H1 (cell line): ENCODE measurements around the gene IFNG-AS1. TPM values are rescaled to one million over a fixed set of nuclear protein-coding genes. Genes with fewer than 3 reads are reported as not detected.

Experiments used
- ATF3 ChIP-seq: IDR thresholded peaks from 2 replicates; pipeline ENCODE4 v1.6.1; 2011; ENCODE audit warnings: low read depth, mild to moderate bottlenecking, low read length; ENCODE audit not compliant: insufficient read depth
- HDAC2 ChIP-seq, 2 experiments: fragments of 300-600 bp in 1 of 2; sonication (generic) in 1 of 2; IDR thresholded peaks; 2 replicates each; pipeline ENCODE4 v1.6.1; 2011 to 2012; ENCODE audit warnings: low read depth in 2 of 2, low read length in 2 of 2, mild to moderate bottlenecking in 2 of 2, moderate library complexity in 2 of 2, borderline replicate concordance in 1 of 2, inconsistent platforms in 1 of 2
- HDAC6 ChIP-seq: IDR thresholded peaks from one replicate; pipeline ENCODE4 v1.7.1; 2012; ENCODE audit warnings: low read depth, mild to moderate bottlenecking, inconsistent platforms, low read length, moderate library complexity
- PHF8 ChIP-seq: fragments of 200-600 bp; sonication (generic); conservative IDR thresholded peaks from 2 replicates; pipeline ENCODE4 v1.7.1; 2012; ENCODE audit warnings: low read depth, mild to moderate bottlenecking, inconsistent platforms, low read length, moderate library complexity
- RFX5 ChIP-seq: IDR thresholded peaks from 2 replicates; pipeline ENCODE4 v1.6.1; 2011; ENCODE audit warnings: low read depth, low read length, improper control_type of control experiment, borderline replicate concordance
- TEAD4 ChIP-seq: IDR thresholded peaks from 2 replicates; pipeline ENCODE4 v1.6.1; 2012; ENCODE audit warnings: low read depth, low read length, inconsistent platforms, mixed read lengths
- polyA plus RNA-seq, 7 experiments: library from polyadenylated mRNA; depleted of rRNA in 3 of 7; stranded (reverse) in 5 of 7; unstranded in 2 of 7; fragments of >200 nt in 5 of 7; fragments of 200-250 nt in 2 of 7; gene quantifications; 1 replicate in 5 of 7; 2 replicates in 1 of 7; 4 replicates in 1 of 7; pipeline versions ENCODE4 v1.2.1 to v1.2.3, GENCODE V29; 2011 to 2013; ENCODE audit warnings: missing spikeins in 2 of 7, mixed read lengths in 2 of 7
- total RNA-seq: library from RNA; stranded (reverse); fragmentation: NEBNext Ultra II Directional; extraction: Animal tissue kit (Norgen Biotek cat#: 25700); gene quantifications from 2 replicates; pipeline ENCODE4 v1.2.1, GENCODE V29; 2021
- TF ChIP-seq, protein P1 (sequence below): fragments of 300-600 bp; sonication (generic); IDR thresholded peaks from 2 replicates; pipeline ENCODE4 v1.7.1; 2012; ENCODE audit warnings: low read length, moderate library complexity, mild to moderate bottlenecking, inconsistent platforms; ENCODE audit not compliant: insufficient replicate concordance

IFNG-AS1 gene
- total and polyA plus RNA-seq, 2 of the 8 experiments (the other 6 are each of a cell fraction or from before 2014, with no cell fraction given), result not detected

GRCh38 chr12:68056300-68056699 lies 67.1 kb downstream of the IFNG-AS1 start (continued):
- TF ChIP-seq, protein P1, sequence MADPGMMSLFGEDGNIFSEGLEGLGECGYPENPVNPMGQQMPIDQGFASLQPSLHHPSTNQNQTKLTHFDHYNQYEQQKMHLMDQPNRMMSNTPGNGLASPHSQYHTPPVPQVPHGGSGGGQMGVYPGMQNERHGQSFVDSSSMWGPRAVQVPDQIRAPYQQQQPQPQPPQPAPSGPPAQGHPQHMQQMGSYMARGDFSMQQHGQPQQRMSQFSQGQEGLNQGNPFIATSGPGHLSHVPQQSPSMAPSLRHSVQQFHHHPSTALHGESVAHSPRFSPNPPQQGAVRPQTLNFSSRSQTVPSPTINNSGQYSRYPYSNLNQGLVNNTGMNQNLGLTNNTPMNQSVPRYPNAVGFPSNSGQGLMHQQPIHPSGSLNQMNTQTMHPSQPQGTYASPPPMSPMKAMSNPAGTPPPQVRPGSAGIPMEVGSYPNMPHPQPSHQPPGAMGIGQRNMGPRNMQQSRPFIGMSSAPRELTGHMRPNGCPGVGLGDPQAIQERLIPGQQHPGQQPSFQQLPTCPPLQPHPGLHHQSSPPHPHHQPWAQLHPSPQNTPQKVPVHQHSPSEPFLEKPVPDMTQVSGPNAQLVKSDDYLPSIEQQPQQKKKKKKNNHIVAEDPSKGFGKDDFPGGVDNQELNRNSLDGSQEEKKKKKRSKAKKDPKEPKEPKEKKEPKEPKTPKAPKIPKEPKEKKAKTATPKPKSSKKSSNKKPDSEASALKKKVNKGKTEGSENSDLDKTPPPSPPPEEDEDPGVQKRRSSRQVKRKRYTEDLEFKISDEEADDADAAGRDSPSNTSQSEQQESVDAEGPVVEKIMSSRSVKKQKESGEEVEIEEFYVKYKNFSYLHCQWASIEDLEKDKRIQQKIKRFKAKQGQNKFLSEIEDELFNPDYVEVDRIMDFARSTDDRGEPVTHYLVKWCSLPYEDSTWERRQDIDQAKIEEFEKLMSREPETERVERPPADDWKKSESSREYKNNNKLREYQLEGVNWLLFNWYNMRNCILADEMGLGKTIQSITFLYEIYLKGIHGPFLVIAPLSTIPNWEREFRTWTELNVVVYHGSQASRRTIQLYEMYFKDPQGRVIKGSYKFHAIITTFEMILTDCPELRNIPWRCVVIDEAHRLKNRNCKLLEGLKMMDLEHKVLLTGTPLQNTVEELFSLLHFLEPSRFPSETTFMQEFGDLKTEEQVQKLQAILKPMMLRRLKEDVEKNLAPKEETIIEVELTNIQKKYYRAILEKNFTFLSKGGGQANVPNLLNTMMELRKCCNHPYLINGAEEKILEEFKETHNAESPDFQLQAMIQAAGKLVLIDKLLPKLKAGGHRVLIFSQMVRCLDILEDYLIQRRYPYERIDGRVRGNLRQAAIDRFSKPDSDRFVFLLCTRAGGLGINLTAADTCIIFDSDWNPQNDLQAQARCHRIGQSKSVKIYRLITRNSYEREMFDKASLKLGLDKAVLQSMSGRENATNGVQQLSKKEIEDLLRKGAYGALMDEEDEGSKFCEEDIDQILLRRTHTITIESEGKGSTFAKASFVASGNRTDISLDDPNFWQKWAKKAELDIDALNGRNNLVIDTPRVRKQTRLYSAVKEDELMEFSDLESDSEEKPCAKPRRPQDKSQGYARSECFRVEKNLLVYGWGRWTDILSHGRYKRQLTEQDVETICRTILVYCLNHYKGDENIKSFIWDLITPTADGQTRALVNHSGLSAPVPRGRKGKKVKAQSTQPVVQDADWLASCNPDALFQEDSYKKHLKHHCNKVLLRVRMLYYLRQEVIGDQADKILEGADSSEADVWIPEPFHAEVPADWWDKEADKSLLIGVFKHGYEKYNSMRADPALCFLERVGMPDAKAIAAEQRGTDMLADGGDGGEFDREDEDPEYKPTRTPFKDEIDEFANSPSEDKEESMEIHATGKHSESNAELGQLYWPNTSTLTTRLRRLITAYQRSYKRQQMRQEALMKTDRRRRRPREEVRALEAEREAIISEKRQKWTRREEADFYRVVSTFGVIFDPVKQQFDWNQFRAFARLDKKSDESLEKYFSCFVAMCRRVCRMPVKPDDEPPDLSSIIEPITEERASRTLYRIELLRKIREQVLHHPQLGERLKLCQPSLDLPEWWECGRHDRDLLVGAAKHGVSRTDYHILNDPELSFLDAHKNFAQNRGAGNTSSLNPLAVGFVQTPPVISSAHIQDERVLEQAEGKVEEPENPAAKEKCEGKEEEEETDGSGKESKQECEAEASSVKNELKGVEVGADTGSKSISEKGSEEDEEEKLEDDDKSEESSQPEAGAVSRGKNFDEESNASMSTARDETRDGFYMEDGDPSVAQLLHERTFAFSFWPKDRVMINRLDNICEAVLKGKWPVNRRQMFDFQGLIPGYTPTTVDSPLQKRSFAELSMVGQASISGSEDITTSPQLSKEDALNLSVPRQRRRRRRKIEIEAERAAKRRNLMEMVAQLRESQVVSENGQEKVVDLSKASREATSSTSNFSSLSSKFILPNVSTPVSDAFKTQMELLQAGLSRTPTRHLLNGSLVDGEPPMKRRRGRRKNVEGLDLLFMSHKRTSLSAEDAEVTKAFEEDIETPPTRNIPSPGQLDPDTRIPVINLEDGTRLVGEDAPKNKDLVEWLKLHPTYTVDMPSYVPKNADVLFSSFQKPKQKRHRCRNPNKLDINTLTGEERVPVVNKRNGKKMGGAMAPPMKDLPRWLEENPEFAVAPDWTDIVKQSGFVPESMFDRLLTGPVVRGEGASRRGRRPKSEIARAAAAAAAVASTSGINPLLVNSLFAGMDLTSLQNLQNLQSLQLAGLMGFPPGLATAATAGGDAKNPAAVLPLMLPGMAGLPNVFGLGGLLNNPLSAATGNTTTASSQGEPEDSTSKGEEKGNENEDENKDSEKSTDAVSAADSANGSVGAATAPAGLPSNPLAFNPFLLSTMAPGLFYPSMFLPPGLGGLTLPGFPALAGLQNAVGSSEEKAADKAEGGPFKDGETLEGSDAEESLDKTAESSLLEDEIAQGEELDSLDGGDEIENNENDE, result no peak
- TF ChIP-seq HDAC2 (IDR thresholded peaks at IDR 0.05; ENCODE audit: borderline replicate concordance in 1 of 2, low read depth in 2 of 2, low read length in 2 of 2) (no peak), ATF3 (no peak), RFX5 (no peak), PHF8 (no peak), HDAC6 (no peak), TEAD4 (no peak)
